T-helper 9 cell (primary cell): ENCODE measurements around the gene TMEM60.
"Not testable (repeated sequence)": the region's sequence is repeated elsewhere in the genome, so short reads cannot be mapped to it uniquely, and the experiment has no call there.

Source experiments
- DNase-seq: peaks from one replicate; pipeline ENCODE4 v3.0.0-alpha.2; 2020
- total RNA-seq, 2 donors: gene quantifications; one replicate each; lab custom pipeline; 2026; lab: John Stamatoyannopoulos, UW

The TMEM60 gene
- 3.6 to 13.2 reads per million in 2 donors for total RNA-seq

- peak; percentile 90 for DNase-seq
Measured at GRCh38 chr7:77798394-77799077, at the start of gene TMEM60, which contains the start of gene PHTF2. TSS of gene TMEM60 (minus strand) at chr7:77798434. CDS start at chr7:77794373, 4,061 bp downstream. TSS of gene PHTF2 (plus strand) at chr7:77798773.

- DNase-seq: no peak
Measured at GRCh38 chr7:77846317-77847092, 48.3 kb upstream of the TMEM60 start.

GRCh38 chr7:77843194-77843593 is 45.0 kb upstream of the TMEM60 start:
- no peak for DNase-seq

GRCh38 chr7:77839919-77840318 is 41.7 kb upstream of the TMEM60 start:
- DNase-seq: no peak

GRCh38 chr7:77838929-77839491 is 40.8 kb upstream of the TMEM60 start:
- DNase-seq: no peak

- DNase-seq: no peak
Measured at GRCh38 chr7:77837966-77838365, 39.7 kb upstream of the TMEM60 start.

- no peak for DNase-seq
Measured at GRCh38 chr7:77837275-77837674, 39.0 kb upstream of the TMEM60 start.

- DNase-seq: not testable (repeated sequence)
Measured at GRCh38 chr7:77836425-77836824, 38.2 kb upstream of the TMEM60 start.

GRCh38 chr7:77833136-77833535 is 34.9 kb upstream of the TMEM60 start:
- DNase-seq: no peak

- DNase-seq: no peak
Measured at GRCh38 chr7:77831953-77832352, 33.7 kb upstream of the TMEM60 start.

- no peak for DNase-seq
Measured at GRCh38 chr7:77831481-77831880, 33.2 kb upstream of the TMEM60 start.

- DNase-seq: no peak
Measured at GRCh38 chr7:77830649-77831355, 32.6 kb upstream of the TMEM60 start.

GRCh38 chr7:77827999-77828398 is 29.8 kb upstream of the TMEM60 start:
- DNase-seq: no peak

GRCh38 chr7:77826300-77826699 is 28.1 kb upstream of the TMEM60 start:
- DNase-seq: no peak

GRCh38 chr7:77825131-77825530 is 26.9 kb upstream of the TMEM60 start:
- DNase-seq: no peak

GRCh38 chr7:77824636-77825035 is 26.4 kb upstream of the TMEM60 start:
- no peak for DNase-seq

- DNase-seq: no peak
Measured at GRCh38 chr7:77823787-77824186, 25.6 kb upstream of the TMEM60 start.

- no peak for DNase-seq
Measured at GRCh38 chr7:77822269-77822668, 24.0 kb upstream of the TMEM60 start.

- no peak for DNase-seq
Measured at GRCh38 chr7:77820967-77821366, 22.7 kb upstream of the TMEM60 start.

- no peak for DNase-seq
Measured at GRCh38 chr7:77819021-77819420, 20.8 kb upstream of the TMEM60 start.

GRCh38 chr7:77813180-77813579 is 14.9 kb upstream of the TMEM60 start:
- DNase-seq: no peak

GRCh38 chr7:77812290-77812685 is 14.1 kb upstream of the TMEM60 start:
- DNase-seq: no peak
